Tibial nerve (tissue), 4 donors: ENCODE data around the gene SMIM8. TPM values are rescaled to one million over a fixed set of nuclear protein-coding genes. Genes with fewer than 3 reads are reported as not detected.

ENCODE experiments used
- DNase-seq, 2 donors: peaks; one replicate each; pipeline ENCODE4 v3.0.0-alpha.2; 2019; ENCODE audit warnings: low spot score in 2 of 2
- H3K27ac ChIP-seq, 4 donors: fragments of 200-600 bp; sonication (generic) in 3 of 4; one replicate each; pipeline ENCODE4 v1.5.1; 2017 to 2019; ENCODE audit warnings: mild to moderate bottlenecking in 1 of 4
- H3K27me3 ChIP-seq, 2 donors: fragments of 200-600 bp; sonication (generic) in 1 of 2; one replicate each; pipeline versions ENCODE4 v1.5.1 to v1.6.0; 2017 to 2019
- H3K36me3 ChIP-seq, 3 donors: fragments of 200-600 bp; sonication (generic); one replicate each; pipeline ENCODE4 v1.5.1; 2018 to 2019
- H3K4me1 ChIP-seq, 4 donors: fragments of 200-600 bp; sonication (generic) in 3 of 4; one replicate each; pipeline ENCODE4 v1.5.1; 2017 to 2019
- H3K4me3 ChIP-seq, 4 donors: fragments of 200-600 bp; sonication (generic) in 3 of 4; one replicate each; pipeline ENCODE4 v1.5.1; 2017 to 2019; ENCODE audit warnings: mild to moderate bottlenecking in 1 of 4, moderate library complexity in 1 of 4
- H3K9me3 ChIP-seq, 4 donors: fragments of 200-600 bp; sonication (generic) in 3 of 4; one replicate each; pipeline ENCODE4 v1.5.1; 2017 to 2019
- EP300 ChIP-seq, 2 donors: sonication (generic); formaldehyde crosslinking; IDR thresholded peaks; one replicate each; pipeline ENCODE4 v1.6.1; 2017; ENCODE audit warnings: antibody characterized with exemption in 2 of 2, mild to moderate bottlenecking in 1 of 2
- POLR2A ChIP-seq, 2 donors: fragments of 450-650 bp; IDR thresholded peaks; one replicate each; pipeline ENCODE4 v1.6.1; 2017; ENCODE audit warnings: antibody characterized with exemption in 2 of 2, mild to moderate bottlenecking in 2 of 2, moderate library complexity in 2 of 2
- WGBS, 2 donors: methylation state at CpG; one replicate each; pipeline ENCODE4 v1.1.5; 2018; 5-methylcytosine and 5-hydroxymethylcytosine counted together
- total RNA-seq, 4 donors: library from RNA; depleted of rRNA; stranded (reverse); fragments of >200 nt; gene quantifications; one replicate each; pipeline ENCODE4 v1.1.0, GENCODE V29; 2016
- TF ChIP-seq, protein P1 (sequence below), 5 experiments: fragments of 200-600 bp in 3 of 5; fragments of 450-650 bp in 2 of 5; sonication (generic) in 3 of 5; IDR thresholded peaks; one replicate each; pipeline ENCODE4 v1.5.1; 2016 to 2019; ENCODE audit warnings: antibody characterized with exemption in 5 of 5, mild to moderate bottlenecking in 3 of 5, moderate library complexity in 2 of 5

Gene SMIM8
- total RNA-seq, 4 donors from 2014 or later, result 10.0 to 25.1 (median 11.9) TPM

DNA sequence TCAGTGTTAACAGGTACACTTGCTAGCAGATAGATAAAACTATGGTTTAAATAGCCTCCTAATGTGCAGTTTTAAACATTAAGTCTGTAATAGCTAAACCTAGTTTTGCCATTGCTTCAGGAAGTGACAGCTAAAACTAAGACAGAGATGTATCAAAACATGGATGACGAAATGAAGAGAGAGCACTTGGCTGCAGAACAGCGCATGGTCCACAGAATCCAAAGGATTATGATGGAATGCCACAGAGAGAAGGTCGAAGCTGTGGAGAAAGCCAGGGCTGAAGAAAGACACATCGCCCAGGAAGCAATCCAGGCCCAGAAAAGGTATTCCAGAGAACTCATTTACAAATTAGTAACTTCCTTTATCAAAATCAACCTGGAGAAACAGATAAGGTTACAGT is 33.8 kb downstream of the SMIM8 start:
- TF ChIP-seq EP300 (IDR thresholded peaks at IDR 0.05) (no peak), POLR2A (IDR thresholded peaks at IDR 0.05) (no peak)
- TF ChIP-seq, protein P1, sequence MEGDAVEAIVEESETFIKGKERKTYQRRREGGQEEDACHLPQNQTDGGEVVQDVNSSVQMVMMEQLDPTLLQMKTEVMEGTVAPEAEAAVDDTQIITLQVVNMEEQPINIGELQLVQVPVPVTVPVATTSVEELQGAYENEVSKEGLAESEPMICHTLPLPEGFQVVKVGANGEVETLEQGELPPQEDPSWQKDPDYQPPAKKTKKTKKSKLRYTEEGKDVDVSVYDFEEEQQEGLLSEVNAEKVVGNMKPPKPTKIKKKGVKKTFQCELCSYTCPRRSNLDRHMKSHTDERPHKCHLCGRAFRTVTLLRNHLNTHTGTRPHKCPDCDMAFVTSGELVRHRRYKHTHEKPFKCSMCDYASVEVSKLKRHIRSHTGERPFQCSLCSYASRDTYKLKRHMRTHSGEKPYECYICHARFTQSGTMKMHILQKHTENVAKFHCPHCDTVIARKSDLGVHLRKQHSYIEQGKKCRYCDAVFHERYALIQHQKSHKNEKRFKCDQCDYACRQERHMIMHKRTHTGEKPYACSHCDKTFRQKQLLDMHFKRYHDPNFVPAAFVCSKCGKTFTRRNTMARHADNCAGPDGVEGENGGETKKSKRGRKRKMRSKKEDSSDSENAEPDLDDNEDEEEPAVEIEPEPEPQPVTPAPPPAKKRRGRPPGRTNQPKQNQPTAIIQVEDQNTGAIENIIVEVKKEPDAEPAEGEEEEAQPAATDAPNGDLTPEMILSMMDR (IDR thresholded peaks at IDR 0.05), result no peak
- no peaks in the 10 kb centered on the region for H3K27me3 ChIP-seq
- H3K9me3 ChIP-seq, result no peaks in the 10 kb centered on the region
- no peaks in the 10 kb centered on the region for H3K4me1 ChIP-seq
- no peak for DNase-seq
- no peak overlapping the region for H3K4me3 ChIP-seq
- H3K27ac ChIP-seq, result no peak overlapping the region
- 94 to 95% methylated on average over 4 of the region's 4 CpGs for WGBS, 2 donors
- H3K36me3 ChIP-seq, result peaks cover 0 to 13% (median 0%) of the 10 kb centered on the region in 3 donors

DNA sequence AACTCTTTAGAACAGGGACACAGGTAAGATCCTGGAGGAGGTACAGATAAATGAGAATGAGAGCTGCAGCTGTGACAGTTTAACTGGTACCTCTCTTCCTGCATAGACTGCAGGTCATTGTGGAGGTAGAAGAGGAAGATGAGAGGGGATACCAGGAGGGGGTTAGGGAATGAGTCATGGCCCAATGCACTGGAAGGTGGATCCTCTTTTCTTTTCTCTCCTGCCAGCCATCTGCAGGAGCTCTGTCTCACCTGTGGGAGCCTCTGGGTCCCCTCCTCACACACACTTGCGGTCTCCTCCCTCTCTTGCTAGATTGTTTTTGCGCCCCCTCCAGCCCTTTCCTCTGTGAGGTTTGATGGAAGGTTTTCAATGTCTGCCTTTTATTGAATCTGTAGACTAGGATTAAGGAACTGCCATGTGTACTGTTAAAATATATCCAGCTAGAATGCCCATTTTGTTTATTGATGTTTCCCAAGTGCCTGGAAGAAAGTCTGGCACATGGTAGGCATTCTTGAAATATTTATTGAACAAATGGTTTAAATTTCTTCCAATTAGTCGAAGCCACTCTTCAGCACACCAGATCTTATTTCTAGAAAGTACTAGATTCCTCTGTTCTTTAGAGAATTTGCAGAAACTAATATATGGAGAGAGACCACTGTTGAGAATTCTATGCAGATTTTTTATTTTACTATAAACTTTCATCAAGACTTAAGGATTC is 35.2 kb downstream of the SMIM8 start:
- Histone ChIP-seq H3K4me1 (no peaks in the 10 kb centered on the region), H3K4me3 (no peak overlapping the region), H3K27ac (no peak overlapping the region), H3K9me3 (no peaks in the 10 kb centered on the region), H3K36me3 (peaks cover 0 to 22% (median 0%) of the 10 kb centered on the region in 3 donors), H3K27me3 (no peaks in the 10 kb centered on the region)
- no peak for DNase-seq
- TF ChIP-seq EP300 (IDR thresholded peaks at IDR 0.05), result no peak
- no peak for TF ChIP-seq POLR2A (IDR thresholded peaks at IDR 0.05)
- TF ChIP-seq, protein P1 (IDR thresholded peaks at IDR 0.05), result no peak
- 79% methylated on average over 3 of the region's 3 CpGs for WGBS, 2 donors

GRCh38 chr6:87364602-87365252 is 42.3 kb downstream of the SMIM8 start:
- Histone ChIP-seq H3K9me3 (peaks cover 0 to 13% (median 0%) of the 10 kb centered on the region in 4 donors), H3K27ac (no peak overlapping the region), H3K27me3 (no peaks in the 10 kb centered on the region), H3K36me3 (peaks cover 0 to 13% (median 0%) of the 10 kb centered on the region in 3 donors), H3K4me3 (no peak overlapping the region), H3K4me1 (no peaks in the 10 kb centered on the region)
- no peak for DNase-seq
- 72 to 79% methylated on average over 5 of the region's 5 CpGs for WGBS, 2 donors
- TF ChIP-seq, protein P1 (IDR thresholded peaks at IDR 0.05), result no peak
- TF ChIP-seq EP300 (IDR thresholded peaks at IDR 0.05) (no peak), POLR2A (IDR thresholded peaks at IDR 0.05) (no peak)

- no peak overlapping the region for H3K27ac ChIP-seq
- H3K9me3 ChIP-seq, result peaks cover 0 to 13% (median 0%) of the 10 kb centered on the region in 4 donors
Observed at GRCh38 chr6:87366072-87366827, 43.9 kb downstream of the SMIM8 start.

More at GRCh38 chr6:87366072-87366827, 43.9 kb downstream of the SMIM8 start:
- H3K4me3 ChIP-seq, result no peak overlapping the region
- no peaks in the 10 kb centered on the region for H3K27me3 ChIP-seq
- TF ChIP-seq, protein P1 (IDR thresholded peaks at IDR 0.05), result no peak
- TF ChIP-seq EP300 (IDR thresholded peaks at IDR 0.05), result no peak
- TF ChIP-seq POLR2A (IDR thresholded peaks at IDR 0.05), result no peak
- H3K4me1 ChIP-seq, result no peaks in the 10 kb centered on the region
- H3K36me3 ChIP-seq, result peaks cover 0 to 8% (median 0%) of the 10 kb centered on the region in 3 donors
- 93 to 96% methylated on average over 4 of the region's 4 CpGs for WGBS, 2 donors
- no peak for DNase-seq
